ENCODE data around the gene FAT4.

DNA sequence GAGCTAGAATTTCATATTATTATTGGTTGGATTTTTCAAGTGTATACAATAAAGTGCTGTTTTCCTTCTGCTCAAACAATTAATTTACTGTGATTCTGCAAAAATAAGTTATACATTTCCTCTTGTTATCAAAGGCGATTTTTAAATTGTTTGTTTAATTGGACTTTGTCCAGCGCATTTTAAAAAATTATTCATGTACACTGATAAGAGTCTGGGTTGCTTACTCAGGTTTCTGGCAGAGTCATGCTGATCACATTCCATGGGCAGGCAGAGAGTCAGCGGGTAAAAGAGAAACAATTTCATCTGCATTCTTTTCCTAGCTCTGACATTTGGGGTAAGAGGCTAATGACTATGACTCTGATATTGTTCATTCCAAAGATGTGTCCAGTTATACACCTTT, 8.9 kb downstream of the FAT4 start:
- TF ChIP-seq POLR2AphosphoS5 (IDR thresholded peaks at IDR 0.05; ENCODE audit: low read depth, low read length) (no peak), SIN3A (IDR thresholded peaks at IDR 0.05; ENCODE audit: borderline replicate concordance, insufficient read depth, low read depth, low read length) (no peak), TCF7L2 (IDR thresholded peaks at IDR 0.05; ENCODE audit: low read depth, low read length) (no peak), REST (IDR thresholded peaks at IDR 0.05; ENCODE audit: insufficient read depth in 1 of 2, low read depth in 2 of 2, low read length in 1 of 2) (no peak)
- TF ChIP-seq, protein P1, sequence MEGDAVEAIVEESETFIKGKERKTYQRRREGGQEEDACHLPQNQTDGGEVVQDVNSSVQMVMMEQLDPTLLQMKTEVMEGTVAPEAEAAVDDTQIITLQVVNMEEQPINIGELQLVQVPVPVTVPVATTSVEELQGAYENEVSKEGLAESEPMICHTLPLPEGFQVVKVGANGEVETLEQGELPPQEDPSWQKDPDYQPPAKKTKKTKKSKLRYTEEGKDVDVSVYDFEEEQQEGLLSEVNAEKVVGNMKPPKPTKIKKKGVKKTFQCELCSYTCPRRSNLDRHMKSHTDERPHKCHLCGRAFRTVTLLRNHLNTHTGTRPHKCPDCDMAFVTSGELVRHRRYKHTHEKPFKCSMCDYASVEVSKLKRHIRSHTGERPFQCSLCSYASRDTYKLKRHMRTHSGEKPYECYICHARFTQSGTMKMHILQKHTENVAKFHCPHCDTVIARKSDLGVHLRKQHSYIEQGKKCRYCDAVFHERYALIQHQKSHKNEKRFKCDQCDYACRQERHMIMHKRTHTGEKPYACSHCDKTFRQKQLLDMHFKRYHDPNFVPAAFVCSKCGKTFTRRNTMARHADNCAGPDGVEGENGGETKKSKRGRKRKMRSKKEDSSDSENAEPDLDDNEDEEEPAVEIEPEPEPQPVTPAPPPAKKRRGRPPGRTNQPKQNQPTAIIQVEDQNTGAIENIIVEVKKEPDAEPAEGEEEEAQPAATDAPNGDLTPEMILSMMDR (IDR thresholded peaks at IDR 0.05): no peak

All from Panc1 (cell line).